Suppressor macrophage (primary cell): ENCODE results near the gene FCRL6.

Experiments used
- DNase-seq, 4 experiments: peaks; one replicate each; pipeline ENCODE4 v3.0.0-alpha.2; 2020 to 2022

Gene FCRL6

GRCh38 chr1:159799446-159799985 lies 2.6 kb upstream of the FCRL6 start:
- no peak for DNase-seq

- DNase-seq, result no peak
Measured at GRCh38 chr1:159800177-159800930, 1.8 kb upstream of the FCRL6 start.

- peak in 2 of 4 experiments; percentile 19 to 53 for DNase-seq
Measured at GRCh38 chr1:159803956-159804689, 2.0 kb downstream of the FCRL6 start.

GRCh38 chr1:159804924-159805323 lies 2.8 kb downstream of the FCRL6 start:
- DNase-seq, result no peak

GRCh38 chr1:159815926-159816325 lies 13.8 kb downstream of the FCRL6 start:
- DNase-seq, result no peak

- DNase-seq, result no peak
Measured at GRCh38 chr1:159817276-159818041, 15.3 kb downstream of the FCRL6 start.

- peak; percentile 42 to 79 (median 66) for DNase-seq
Measured at GRCh38 chr1:159821171-159821867, 19.2 kb downstream of the FCRL6 start.

- DNase-seq, result no peak
Measured at GRCh38 chr1:159823406-159823805, 21.2 kb downstream of the FCRL6 start.

GRCh38 chr1:159825564-159825963 lies 23.4 kb downstream of the FCRL6 start:
- DNase-seq, result no peak

GRCh38 chr1:159826441-159827101 lies 24.4 kb downstream of the FCRL6 start, which contains the start of gene SLAMF8:
Gene SLAMF8, plus strand, starts transcription at chr1:159826873. Its CDS starts 26 bp downstream, at chr1:159826899.
- DNase-seq, result peak; percentile 92 to 96 (median 94)

- peak in 1 of 4 experiments; percentile 32 for DNase-seq
Measured at GRCh38 chr1:159827102-159827490, 24.9 kb downstream of the FCRL6 start.

GRCh38 chr1:159827549-159827948 lies 25.4 kb downstream of the FCRL6 start:
- no peak for DNase-seq

GRCh38 chr1:159828176-159828575 lies 26.0 kb downstream of the FCRL6 start:
- DNase-seq, result no peak

GRCh38 chr1:159828581-159829272 lies 26.6 kb downstream of the FCRL6 start:
- DNase-seq, result peak; percentile 76 to 89 (median 84)

- peak; percentile 84 to 91 (median 88) for DNase-seq
Measured at GRCh38 chr1:159829273-159829634, 27.1 kb downstream of the FCRL6 start.

- peak in 3 of 4 experiments; percentile 40 to 64 (median 45) for DNase-seq
Measured at GRCh38 chr1:159829822-159830465, 27.8 kb downstream of the FCRL6 start.

- DNase-seq, result peak; percentile 50 to 83 (median 80)
Measured at GRCh38 chr1:159830722-159831121, 28.6 kb downstream of the FCRL6 start.

GRCh38 chr1:159831412-159832141 lies 29.4 kb downstream of the FCRL6 start:
- no peak for DNase-seq

GRCh38 chr1:159832309-159832708 lies 30.1 kb downstream of the FCRL6 start:
- DNase-seq, result no peak

GRCh38 chr1:159835356-159835755 lies 33.2 kb downstream of the FCRL6 start:
- no peak for DNase-seq
